ENCODE measurements around the gene BST1.

BST1 gene, protein sequence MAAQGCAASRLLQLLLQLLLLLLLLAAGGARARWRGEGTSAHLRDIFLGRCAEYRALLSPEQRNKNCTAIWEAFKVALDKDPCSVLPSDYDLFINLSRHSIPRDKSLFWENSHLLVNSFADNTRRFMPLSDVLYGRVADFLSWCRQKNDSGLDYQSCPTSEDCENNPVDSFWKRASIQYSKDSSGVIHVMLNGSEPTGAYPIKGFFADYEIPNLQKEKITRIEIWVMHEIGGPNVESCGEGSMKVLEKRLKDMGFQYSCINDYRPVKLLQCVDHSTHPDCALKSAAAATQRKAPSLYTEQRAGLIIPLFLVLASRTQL

GRCh38 chr4:15702941-15703403, at the start of gene BST1:
BST1 (plus strand) TSS chr4:15703065; CDS start chr4:15703145, 80 bp downstream.
- TF ChIP-seq, protein P1, sequence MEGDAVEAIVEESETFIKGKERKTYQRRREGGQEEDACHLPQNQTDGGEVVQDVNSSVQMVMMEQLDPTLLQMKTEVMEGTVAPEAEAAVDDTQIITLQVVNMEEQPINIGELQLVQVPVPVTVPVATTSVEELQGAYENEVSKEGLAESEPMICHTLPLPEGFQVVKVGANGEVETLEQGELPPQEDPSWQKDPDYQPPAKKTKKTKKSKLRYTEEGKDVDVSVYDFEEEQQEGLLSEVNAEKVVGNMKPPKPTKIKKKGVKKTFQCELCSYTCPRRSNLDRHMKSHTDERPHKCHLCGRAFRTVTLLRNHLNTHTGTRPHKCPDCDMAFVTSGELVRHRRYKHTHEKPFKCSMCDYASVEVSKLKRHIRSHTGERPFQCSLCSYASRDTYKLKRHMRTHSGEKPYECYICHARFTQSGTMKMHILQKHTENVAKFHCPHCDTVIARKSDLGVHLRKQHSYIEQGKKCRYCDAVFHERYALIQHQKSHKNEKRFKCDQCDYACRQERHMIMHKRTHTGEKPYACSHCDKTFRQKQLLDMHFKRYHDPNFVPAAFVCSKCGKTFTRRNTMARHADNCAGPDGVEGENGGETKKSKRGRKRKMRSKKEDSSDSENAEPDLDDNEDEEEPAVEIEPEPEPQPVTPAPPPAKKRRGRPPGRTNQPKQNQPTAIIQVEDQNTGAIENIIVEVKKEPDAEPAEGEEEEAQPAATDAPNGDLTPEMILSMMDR (IDR thresholded peaks at IDR 0.05): no peak
- H3K36me3 Mint-ChIP-seq (ENCODE audit: low read depth): peaks cover 4% of the 10 kb centered on the region
- peaks cover 40% of the 10 kb centered on the region for H3K9me3 Mint-ChIP-seq
- no peak for DNase-seq
- no peak within 1 kb of the TSS for H3K27ac Mint-ChIP-seq
- H3K4me3 Mint-ChIP-seq: no peak within 1 kb of the TSS
- peaks cover 7% of the 10 kb centered on the region for H3K27me3 Mint-ChIP-seq (ENCODE audit: low read depth, poor library complexity)
- peaks cover 16% of the 10 kb centered on the region for H3K4me1 Mint-ChIP-seq

DNA sequence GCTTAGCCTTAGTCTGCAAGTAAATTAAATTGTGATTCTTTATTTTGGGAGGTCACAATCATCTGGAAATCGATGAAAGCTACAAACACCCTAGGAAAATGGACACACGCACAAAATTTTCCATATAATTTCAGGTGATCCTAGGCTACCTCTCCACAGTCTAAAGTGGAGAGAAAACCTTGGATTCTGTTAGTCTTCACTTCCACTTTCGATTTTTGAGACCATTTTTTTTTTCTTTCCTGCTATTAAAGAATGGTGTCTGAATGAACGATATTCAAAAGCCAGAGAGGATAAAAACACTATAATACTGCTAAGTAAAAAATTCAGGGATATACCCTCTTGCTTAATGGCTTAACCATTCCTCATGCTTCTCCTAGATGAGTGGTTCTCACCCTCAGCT, 49.4 kb upstream of the BST1 start:
- Mint-ChIP-seq H3K9me3 (no peaks in the 10 kb centered on the region), H3K4me3 (peak overlapping the region; percentile 99), H3K27me3 (ENCODE audit: low read depth, poor library complexity) (peaks cover 3% of the 10 kb centered on the region), H3K4me1 (peaks cover 53% of the 10 kb centered on the region), H3K27ac (peak overlapping the region; percentile 99), H3K36me3 (ENCODE audit: low read depth) (peaks cover 8% of the 10 kb centered on the region)
- DNase-seq: no peak
- TF ChIP-seq, protein P1 (IDR thresholded peaks at IDR 0.05): no peak

DNA sequence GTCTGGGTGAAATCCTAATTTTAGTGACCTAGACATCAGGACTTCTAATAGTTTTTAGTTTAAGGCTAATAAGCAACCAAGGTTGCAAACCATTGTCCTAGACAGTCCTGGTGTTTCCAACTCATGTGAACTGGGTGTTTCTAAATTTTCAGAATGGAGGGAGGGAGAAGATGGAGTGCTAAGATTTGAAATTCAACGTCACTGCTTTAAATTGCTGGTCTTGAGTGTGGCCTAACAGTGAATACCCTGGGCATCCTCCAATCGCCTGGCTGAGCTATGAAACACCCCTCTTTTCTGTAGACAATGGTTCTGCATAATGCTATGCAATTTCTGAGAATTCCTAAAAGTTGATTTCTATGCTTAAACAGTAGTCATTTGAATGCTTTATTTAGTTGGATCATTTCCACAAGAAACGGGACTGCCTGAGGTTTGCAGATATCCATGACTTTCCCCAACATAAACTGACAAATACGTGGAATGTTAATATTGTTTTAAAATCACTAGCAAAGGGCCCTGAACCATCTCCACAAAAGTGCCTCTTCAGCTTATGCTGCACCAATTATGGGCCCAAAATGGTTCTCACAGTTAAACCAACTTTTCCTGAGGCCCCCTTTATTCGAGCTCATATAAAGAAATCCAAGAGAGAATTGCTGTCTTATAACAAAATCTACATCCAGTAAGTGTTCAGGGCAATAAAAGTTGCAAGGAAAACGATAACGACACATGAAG, 48.8 kb upstream of the BST1 start:
- peak overlapping the region; percentile 99 for H3K27ac Mint-ChIP-seq
- peaks cover 5% of the 10 kb centered on the region for H3K36me3 Mint-ChIP-seq (ENCODE audit: low read depth)
- peaks cover 53% of the 10 kb centered on the region for H3K4me1 Mint-ChIP-seq
- H3K4me3 Mint-ChIP-seq: peak overlapping the region; percentile 99
- peak; percentile 6 for DNase-seq
- TF ChIP-seq, protein P1 (IDR thresholded peaks at IDR 0.05): no peak
- peaks cover 3% of the 10 kb centered on the region for H3K27me3 Mint-ChIP-seq (ENCODE audit: low read depth, poor library complexity)
- no peaks in the 10 kb centered on the region for H3K9me3 Mint-ChIP-seq

GRCh38 chr4:15654593-15655222, 48.2 kb upstream of the BST1 start:
- peaks cover 51% of the 10 kb centered on the region for H3K4me1 Mint-ChIP-seq
- TF ChIP-seq, protein P1 (IDR thresholded peaks at IDR 0.05): no peak
- peak overlapping the region; percentile 99 for H3K4me3 Mint-ChIP-seq
- H3K36me3 Mint-ChIP-seq (ENCODE audit: low read depth): peaks cover 5% of the 10 kb centered on the region
- no peaks in the 10 kb centered on the region for H3K9me3 Mint-ChIP-seq
- peak overlapping the region; percentile 99 for H3K27ac Mint-ChIP-seq
- DNase-seq: no peak
- peaks cover 3% of the 10 kb centered on the region for H3K27me3 Mint-ChIP-seq (ENCODE audit: low read depth, poor library complexity)

- peaks cover 43% of the 10 kb centered on the region for H3K4me1 Mint-ChIP-seq
Measured at GRCh38 chr4:15655223-15656037, 47.4 kb upstream of the BST1 start, which contains the start of gene FBXL5. FBXL5 (minus strand) TSS chr4:15655357; CDS start chr4:15655287, 70 bp downstream.

More at GRCh38 chr4:15655223-15656037, 47.4 kb upstream of the BST1 start, which contains the start of gene FBXL5:
- Mint-ChIP-seq H3K4me3 (peak within 1 kb of the TSS; percentile 99), H3K27me3 (ENCODE audit: low read depth, poor library complexity) (peaks cover 3% of the 10 kb centered on the region), H3K36me3 (ENCODE audit: low read depth) (peaks cover 5% of the 10 kb centered on the region), H3K27ac (peak within 1 kb of the TSS; percentile 100), H3K9me3 (no peaks in the 10 kb centered on the region)
- TF ChIP-seq, protein P1 (IDR thresholded peaks at IDR 0.05): no peak
- peak; percentile 81 for DNase-seq

Data from nephron progenitor cell (in vitro differentiated cells).